SU-DHL-6 (cell line): ENCODE data around the gene OXCT2.
"Not testable (repeated sequence)": the region's sequence is repeated elsewhere in the genome, so short reads cannot be mapped to it uniquely, and the experiment has no call there.

Experiments used
- H2AFZ ChIP-seq: fragments of 200-600 bp; sonication (generic); 2 replicates; pipeline ENCODE4 v1.6.1; 2014; ENCODE audit warnings: low read depth, mild to moderate bottlenecking, moderate library complexity, mixed read lengths, antibody characterized with exemption, low read length; ENCODE audit not compliant: severe bottlenecking
- H3F3A ChIP-seq: fragments of 200-600 bp; shearing (Covaris generic); 2 replicates; pipeline ENCODE4 v1.6.0; 2016; ENCODE audit warnings: antibody characterized with exemption, mild to moderate bottlenecking; ENCODE audit not compliant: insufficient read depth
- H3K27ac ChIP-seq: fragments of 200-600 bp; sonication (generic); 2 replicates; pipeline ENCODE4 v1.5.1; 2016; ENCODE audit warnings: low read depth, mild to moderate bottlenecking, low read length, moderate library complexity, mixed read lengths
- H3K27me3 ChIP-seq: fragments of 200-600 bp; sonication (generic), shearing (Covaris generic); 2 replicates; pipeline ENCODE4 v1.6.0; 2014; ENCODE audit warnings: mild to moderate bottlenecking, low read length
- H3K36me3 ChIP-seq: fragments of 200-600 bp; sonication (generic); 2 replicates; pipeline ENCODE4 v1.6.1; 2014; ENCODE audit warnings: mild to moderate bottlenecking, low read length, mixed read lengths
- H3K4me2 ChIP-seq: fragments of 300-600, 200-600 bp; shearing (Covaris generic), sonication (generic); 2 replicates; pipeline ENCODE4 v1.6.0; 2014; ENCODE audit warnings: low read length, low read depth, mild to moderate bottlenecking; ENCODE audit not compliant: poor library complexity, severe bottlenecking
- H3K4me3 ChIP-seq: fragments of 200-600 bp; sonication (generic); 2 replicates; pipeline ENCODE4 v1.5.1; 2014; ENCODE audit warnings: antibody characterized with exemption, low read length, mild to moderate bottlenecking, mixed read lengths; ENCODE audit not compliant: insufficient read depth, poor library complexity, severe bottlenecking
- H3K79me2 ChIP-seq: fragments of 200-600 bp; sonication (generic); 2 replicates; pipeline ENCODE4 v1.6.1; 2014; ENCODE audit warnings: mild to moderate bottlenecking, low read length, moderate library complexity; ENCODE audit not compliant: insufficient read depth
- H3K9ac ChIP-seq: fragments of 200-600 bp; sonication (generic); 2 replicates; pipeline ENCODE4 v1.7.0; 2014; ENCODE audit warnings: mild to moderate bottlenecking, low read length
- H3K9me2 ChIP-seq: fragments of 200-600 bp; sonication (generic); replicated peaks from 2 replicates; pipeline ENCODE4 v1.6.1; 2014; ENCODE audit warnings: low read length; ENCODE audit not compliant: insufficient read depth
- H3K9me3 ChIP-seq: fragments of 200-600 bp; sonication (generic); 2 replicates; pipeline ENCODE4 v1.6.1; 2014; ENCODE audit warnings: low read length, mixed read lengths; ENCODE audit not compliant: insufficient read depth
- H4K20me1 ChIP-seq: fragments of 200-600 bp; sonication (generic); 2 replicates; pipeline ENCODE4 v1.6.1; 2014; ENCODE audit warnings: low read depth, mild to moderate bottlenecking, antibody characterized with exemption, low read length, moderate library complexity, mixed read lengths
- CTCF ChIP-seq: fragments of 200-600 bp; sonication (generic); IDR thresholded peaks from one replicate; pipeline ENCODE4 v1.5.1; 2017; ENCODE audit warnings: antibody characterized with exemption, mild to moderate bottlenecking, low read length, moderate library complexity; ENCODE audit not compliant: insufficient read depth, poor library complexity, severe bottlenecking
- EZH2phosphoT487 ChIP-seq: fragments of 200-600 bp; sonication (generic), shearing (Covaris generic); conservative IDR thresholded peaks from 2 replicates; pipeline ENCODE4 v1.6.1; 2018; ENCODE audit warnings: mild to moderate bottlenecking, antibody characterized with exemption, low read length, moderate library complexity, mixed read lengths

OXCT2 gene

GRCh38 chr1:39779821-39780220 lies 8.7 kb upstream of the OXCT2 start:
- Histone ChIP-seq H4K20me1 (no peaks in the 10 kb centered on the region), H3K27me3 (no peaks in the 10 kb centered on the region), H3K27ac (no peak overlapping the region), H3F3A (peaks cover 6% of the 10 kb centered on the region; the same call in 1 of the 2 replicates), H3K9me2 (no peaks in the 10 kb centered on the region), H3K36me3 (no peaks in the 10 kb centered on the region), H3K79me2 (no peaks in the 10 kb centered on the region), H3K9me3 (no peaks in the 10 kb centered on the region), H2AFZ (no peak overlapping the region), H3K4me3 (no peak overlapping the region), H3K4me2 (no peak overlapping the region), H3K9ac (no peak overlapping the region)
- TF ChIP-seq CTCF (no peak), EZH2phosphoT487 (no peak)

GRCh38 chr1:39779137-39779536 lies 8.0 kb upstream of the OXCT2 start:
- Histone ChIP-seq H3K9ac (no peak overlapping the region), H3K4me3 (no peak overlapping the region), H3K9me3 (no peaks in the 10 kb centered on the region), H3K9me2 (no peaks in the 10 kb centered on the region), H3F3A (peaks cover 6% of the 10 kb centered on the region; the same call in 1 of the 2 replicates), H4K20me1 (no peaks in the 10 kb centered on the region), H3K27ac (no peak overlapping the region), H3K79me2 (no peaks in the 10 kb centered on the region), H2AFZ (no peak overlapping the region), H3K27me3 (no peaks in the 10 kb centered on the region), H3K4me2 (no peak overlapping the region), H3K36me3 (no peaks in the 10 kb centered on the region)
- TF ChIP-seq EZH2phosphoT487: no peak
- TF ChIP-seq CTCF: no peak

- not testable (repeated sequence) for H3K9me2 ChIP-seq, H2AFZ ChIP-seq, H3K79me2 ChIP-seq, H3K4me2 ChIP-seq, H3K4me3 ChIP-seq, H3K27ac ChIP-seq, H4K20me1 ChIP-seq, H3K9me3 ChIP-seq, H3K36me3 ChIP-seq, H3K9ac ChIP-seq, H3K27me3 ChIP-seq, H3F3A ChIP-seq
These were observed 7.4 kb upstream of the OXCT2 start for GRCh38 chr1:39778463-39779099.

GRCh38 chr1:39777896-39778295 lies 6.7 kb upstream of the OXCT2 start:
- not testable (repeated sequence) for H3F3A ChIP-seq, H2AFZ ChIP-seq, H3K9me3 ChIP-seq, H3K4me3 ChIP-seq, H3K27me3 ChIP-seq, H4K20me1 ChIP-seq, H3K27ac ChIP-seq, H3K36me3 ChIP-seq, H3K4me2 ChIP-seq, H3K9me2 ChIP-seq, H3K79me2 ChIP-seq, H3K9ac ChIP-seq
